OCI-LY1 (cell line): ENCODE measurements around the gene PDZK1IP1.
"Not testable (repeated sequence)": the region's sequence is repeated elsewhere in the genome, so short reads cannot be mapped to it uniquely, and the experiment has no call there.

Experiments used
- H2AFZ ChIP-seq: fragments of 200-600 bp; sonication (generic), shearing (Covaris generic); 2 replicates; pipeline ENCODE4 v1.6.0; 2014; ENCODE audit warnings: antibody characterized with exemption, mild to moderate bottlenecking, low read length
- H3F3A ChIP-seq: fragments of 200-600 bp; sonication (generic), shearing (Covaris generic); 2 replicates; pipeline ENCODE4 v1.6.0; 2014; ENCODE audit warnings: mild to moderate bottlenecking, antibody characterized with exemption, low read length, moderate library complexity; ENCODE audit not compliant: insufficient read depth
- H3K27ac ChIP-seq: fragments of 200-600 bp; sonication (generic); 2 replicates; pipeline ENCODE4 v1.5.1; 2014; ENCODE audit warnings: low read length, mixed run types, mild to moderate bottlenecking, low read depth; ENCODE audit not compliant: poor library complexity, severe bottlenecking
- H3K27me3 ChIP-seq: fragments of 200-600 bp; sonication (generic); 2 replicates; pipeline ENCODE4 v1.6.0; 2014; ENCODE audit warnings: antibody characterized with exemption, mild to moderate bottlenecking, low read length, moderate library complexity; ENCODE audit not compliant: insufficient read depth
- H3K36me3 ChIP-seq: fragments of 200-600 bp; sonication (generic); 2 replicates; pipeline ENCODE4 v1.6.1; 2014; ENCODE audit warnings: mild to moderate bottlenecking, antibody characterized with exemption, low read length, moderate library complexity, mixed read lengths; ENCODE audit not compliant: insufficient read depth
- H3K4me1 ChIP-seq: fragments of 200-600 bp; sonication (generic); 2 replicates; pipeline ENCODE4 v1.5.1; 2014; ENCODE audit warnings: mild to moderate bottlenecking, low read length, moderate library complexity; ENCODE audit not compliant: insufficient read depth, severe bottlenecking
- H3K4me2 ChIP-seq: fragments of 200-600 bp; sonication (generic), shearing (Covaris generic); 2 replicates; pipeline ENCODE4 v1.6.1; 2014; ENCODE audit warnings: low read length
- H3K4me3 ChIP-seq: fragments of 200-600 bp; sonication (generic); 2 replicates; pipeline ENCODE4 v1.5.1; 2014; ENCODE audit warnings: low read length, low read depth, mild to moderate bottlenecking, mixed read lengths; ENCODE audit not compliant: poor library complexity, severe bottlenecking
- H3K79me2 ChIP-seq: fragments of 200-600 bp; shearing (Covaris generic); 2 replicates; pipeline ENCODE4 v1.6.1; 2016; ENCODE audit warnings: mixed run types, low read length, mixed read lengths; ENCODE audit not compliant: insufficient read depth
- H3K9ac ChIP-seq: fragments of 200-600 bp; sonication (generic), shearing (Covaris generic); 2 replicates; pipeline ENCODE4 v1.6.1; 2014; ENCODE audit warnings: mild to moderate bottlenecking, low read length, mixed read lengths
- H3K9me2 ChIP-seq: fragments of 200-600 bp; sonication (generic), shearing (Covaris generic); 2 replicates; pipeline ENCODE4 v1.6.1; 2014; ENCODE audit warnings: low read depth, mild to moderate bottlenecking, low read length, mixed read lengths
- H3K9me3 ChIP-seq: fragments of 200-600 bp; shearing (Covaris generic); 2 replicates; pipeline ENCODE4 v1.6.1; 2014; ENCODE audit warnings: low read length, mixed read lengths
- H4K20me1 ChIP-seq: fragments of 200-600 bp; sonication (generic), shearing (Covaris generic); 2 replicates; pipeline ENCODE4 v1.6.0; 2016; ENCODE audit warnings: mild to moderate bottlenecking, low read length; ENCODE audit not compliant: insufficient read depth
- EZH2 ChIP-seq: fragments of 200-600 bp; sonication (generic), shearing (Covaris generic); IDR thresholded peaks from 2 replicates; pipeline ENCODE4 v1.8.0; 2017; ENCODE audit warnings: borderline replicate concordance, mixed run types, mild to moderate bottlenecking, antibody characterized with exemption, low read length, moderate library complexity, mixed read lengths
- TF ChIP-seq, protein P1 (sequence below): fragments of 200-600 bp; sonication (generic), shearing (Covaris generic); IDR thresholded peaks from 2 replicates; pipeline ENCODE4 v1.5.1; 2017; ENCODE audit warnings: mild to moderate bottlenecking, antibody characterized with exemption, low read length, moderate library complexity, mixed read lengths

PDZK1IP1 gene

DNA sequence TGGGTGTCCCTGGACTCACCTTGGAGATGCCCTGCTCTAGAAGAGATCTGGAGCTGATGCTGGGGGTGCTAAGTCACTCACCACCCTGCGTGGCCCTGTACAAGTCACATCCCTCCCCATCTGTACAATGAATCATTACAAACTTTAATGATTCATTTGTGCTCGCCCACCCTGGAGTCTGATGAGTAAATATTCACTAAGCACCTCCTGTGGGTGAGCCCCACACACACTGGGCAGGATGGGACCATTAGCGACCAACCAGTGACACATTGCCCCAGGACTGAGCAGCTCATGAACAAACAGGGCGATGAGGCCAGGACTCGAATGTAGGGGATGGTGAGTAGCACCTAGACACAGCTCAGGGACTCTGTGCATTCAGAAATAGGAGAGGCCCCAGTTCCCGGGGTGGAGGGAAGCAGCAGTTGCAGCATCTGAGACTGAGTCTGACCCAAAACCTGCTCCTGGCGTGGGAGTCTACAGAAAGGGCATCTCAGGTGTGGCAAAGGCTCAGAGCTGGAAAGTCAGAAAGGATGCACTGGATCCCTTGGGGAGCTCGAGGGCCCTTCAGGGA lies 18.1 kb upstream of the PDZK1IP1 start:
- H3K4me3 ChIP-seq, result no peak overlapping the region
- TF ChIP-seq, protein P1, sequence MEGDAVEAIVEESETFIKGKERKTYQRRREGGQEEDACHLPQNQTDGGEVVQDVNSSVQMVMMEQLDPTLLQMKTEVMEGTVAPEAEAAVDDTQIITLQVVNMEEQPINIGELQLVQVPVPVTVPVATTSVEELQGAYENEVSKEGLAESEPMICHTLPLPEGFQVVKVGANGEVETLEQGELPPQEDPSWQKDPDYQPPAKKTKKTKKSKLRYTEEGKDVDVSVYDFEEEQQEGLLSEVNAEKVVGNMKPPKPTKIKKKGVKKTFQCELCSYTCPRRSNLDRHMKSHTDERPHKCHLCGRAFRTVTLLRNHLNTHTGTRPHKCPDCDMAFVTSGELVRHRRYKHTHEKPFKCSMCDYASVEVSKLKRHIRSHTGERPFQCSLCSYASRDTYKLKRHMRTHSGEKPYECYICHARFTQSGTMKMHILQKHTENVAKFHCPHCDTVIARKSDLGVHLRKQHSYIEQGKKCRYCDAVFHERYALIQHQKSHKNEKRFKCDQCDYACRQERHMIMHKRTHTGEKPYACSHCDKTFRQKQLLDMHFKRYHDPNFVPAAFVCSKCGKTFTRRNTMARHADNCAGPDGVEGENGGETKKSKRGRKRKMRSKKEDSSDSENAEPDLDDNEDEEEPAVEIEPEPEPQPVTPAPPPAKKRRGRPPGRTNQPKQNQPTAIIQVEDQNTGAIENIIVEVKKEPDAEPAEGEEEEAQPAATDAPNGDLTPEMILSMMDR, result no peak
- TF ChIP-seq EZH2, result no peak
- H3K9me3 ChIP-seq, result 0 out of 2 replicates have a peak, but pooled peaks cover 2% of the 10 kb centered on the region
- no peaks in the 10 kb centered on the region for H3F3A ChIP-seq
- H3K9me2 ChIP-seq, result no peaks in the 10 kb centered on the region
- no peak overlapping the region for H2AFZ ChIP-seq
- no peak overlapping the region for H3K4me2 ChIP-seq
- no peaks in the 10 kb centered on the region for H3K4me1 ChIP-seq
- H3K79me2 ChIP-seq, result no peaks in the 10 kb centered on the region
- no peaks in the 10 kb centered on the region for H3K27me3 ChIP-seq
- H4K20me1 ChIP-seq, result no peaks in the 10 kb centered on the region
- H3K27ac ChIP-seq, result no peak overlapping the region
- no peaks in the 10 kb centered on the region for H3K36me3 ChIP-seq
- no peak overlapping the region for H3K9ac ChIP-seq

DNA sequence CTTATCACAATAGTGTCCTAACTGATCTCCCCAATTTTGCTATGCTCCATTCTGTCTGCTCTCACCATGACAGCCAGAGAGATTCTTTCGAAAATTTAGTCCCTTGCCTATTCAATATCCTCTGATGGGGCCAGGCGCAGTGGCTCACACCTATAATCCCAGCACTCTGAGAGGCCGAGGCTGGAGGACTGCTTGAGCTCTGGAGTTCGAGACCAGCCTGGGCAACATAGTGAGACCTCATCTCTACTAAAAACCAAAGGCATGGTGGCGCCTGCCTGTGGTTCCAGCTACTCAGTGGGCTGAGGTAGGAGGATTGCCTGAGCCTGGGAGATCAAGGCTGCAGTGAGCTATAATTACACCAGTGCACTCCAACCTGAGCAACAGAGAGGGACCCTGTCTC lies 16.1 kb upstream of the PDZK1IP1 start:
- no peak overlapping the region for H3K27ac ChIP-seq
- H3K9me2 ChIP-seq, result no peaks in the 10 kb centered on the region
- no peaks in the 10 kb centered on the region for H3K79me2 ChIP-seq
- no peaks in the 10 kb centered on the region; the same call in 1 of the 2 replicates for H3K27me3 ChIP-seq
- 0 out of 2 replicates have a peak, but pooled peaks cover 5% of the 10 kb centered on the region for H3K9me3 ChIP-seq
- no peak for TF ChIP-seq EZH2
- TF ChIP-seq, protein P1, result no peak
- H4K20me1 ChIP-seq, result no peaks in the 10 kb centered on the region
- no peaks in the 10 kb centered on the region for H3K4me1 ChIP-seq
- H3K4me2 ChIP-seq, result no peak overlapping the region
- H3K9ac ChIP-seq, result no peak overlapping the region
- H3F3A ChIP-seq, result no peaks in the 10 kb centered on the region
- H3K4me3 ChIP-seq, result no peak overlapping the region
- H2AFZ ChIP-seq, result no peak overlapping the region
- no peaks in the 10 kb centered on the region for H3K36me3 ChIP-seq

DNA sequence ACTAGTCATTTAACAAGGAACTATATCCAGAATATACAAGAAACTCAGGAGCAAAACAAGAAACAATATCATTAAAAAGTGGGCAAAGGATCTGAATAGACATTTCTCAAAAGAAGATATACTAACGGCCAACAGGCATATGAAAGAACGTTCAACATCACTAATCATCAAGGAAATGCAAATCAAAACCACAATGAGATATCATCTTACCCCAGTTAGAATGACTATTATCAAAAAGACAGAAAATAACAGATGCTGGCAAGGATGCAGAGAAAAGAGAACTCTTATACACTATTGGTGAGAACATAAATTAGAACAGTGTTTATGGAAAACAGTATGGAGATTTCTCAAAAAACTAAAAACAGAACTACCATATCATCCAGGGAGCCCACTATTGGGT lies 13.7 kb upstream of the PDZK1IP1 start:
- H3K27me3 ChIP-seq, H3K4me3 ChIP-seq, H3K4me1 ChIP-seq, H3F3A ChIP-seq, H3K9me2 ChIP-seq, H3K27ac ChIP-seq, H2AFZ ChIP-seq, H3K9me3 ChIP-seq, H3K36me3 ChIP-seq, H3K79me2 ChIP-seq, H3K4me2 ChIP-seq, H3K9ac ChIP-seq, H4K20me1 ChIP-seq: not testable (repeated sequence)

DNA sequence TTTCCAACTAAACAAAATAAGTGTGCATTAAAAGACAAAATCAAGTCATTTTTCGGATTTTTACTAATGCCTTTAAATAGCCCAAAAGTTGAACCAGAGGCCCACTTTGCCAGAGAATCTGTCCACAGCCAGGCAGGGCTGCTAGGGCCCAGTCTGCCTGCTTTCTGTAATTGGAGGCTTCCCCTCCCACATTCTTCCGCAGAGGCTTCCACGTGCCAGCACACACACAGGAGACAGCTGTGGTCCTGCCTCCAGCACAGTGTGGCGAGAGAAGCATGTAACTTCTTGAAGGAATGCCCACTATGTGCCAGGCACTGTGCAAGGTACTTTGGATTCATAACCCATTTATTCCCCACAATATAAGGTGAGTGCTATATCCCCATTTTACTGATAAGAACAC lies 11.3 kb upstream of the PDZK1IP1 start:
- H3K4me2 ChIP-seq, result no peak overlapping the region
- no peaks in the 10 kb centered on the region for H3K4me1 ChIP-seq
- no peak overlapping the region for H3K9ac ChIP-seq
- H3K4me3 ChIP-seq, result no peak overlapping the region
- no peaks in the 10 kb centered on the region for H3K36me3 ChIP-seq
- no peaks in the 10 kb centered on the region for H3K9me2 ChIP-seq
- TF ChIP-seq, protein P1, result no peak
- TF ChIP-seq EZH2, result no peak
- H4K20me1 ChIP-seq, result no peaks in the 10 kb centered on the region
- no peaks in the 10 kb centered on the region for H3K79me2 ChIP-seq
- no peak overlapping the region for H2AFZ ChIP-seq
- H3K27me3 ChIP-seq, result no peaks in the 10 kb centered on the region; the same call in 1 of the 2 replicates
- 0 out of 2 replicates have a peak, but pooled peaks cover 5% of the 10 kb centered on the region for H3K9me3 ChIP-seq
- no peak overlapping the region for H3K27ac ChIP-seq
- no peaks in the 10 kb centered on the region for H3F3A ChIP-seq
